BE2C (cell line): ENCODE data around the gene CIP2A.

ENCODE experiments used
- DNase-seq: peaks from one replicate; pipeline ENCODE4 v3.0.0-alpha.2; 2020
- H3K27me3 ChIP-seq: fragments of 250-450 bp; sonication (Bioruptor Pico); 2 replicates; pipeline ENCODE4 v1.5.1; 2020; ENCODE audit warnings: mild to moderate bottlenecking
- H3K36me3 ChIP-seq: fragments of 250-450 bp; sonication (Bioruptor Pico); 2 replicates; pipeline ENCODE4 v1.5.1; 2020; ENCODE audit warnings: mild to moderate bottlenecking
- H3K4me1 ChIP-seq: fragments of 250-450 bp; sonication (Bioruptor Pico); 2 replicates; pipeline ENCODE4 v1.5.1; 2020
- H3K4me3 ChIP-seq: 2 replicates; pipeline ENCODE4 v1.5.1; 2011; ENCODE audit warnings: low read depth, low read length
- H3K9me3 ChIP-seq: fragments of 250-450 bp; sonication (Bioruptor Pico); 2 replicates; pipeline ENCODE4 v1.5.1; 2020
- TF ChIP-seq, protein P1 (sequence below): IDR thresholded peaks from 2 replicates; pipeline ENCODE4 v1.5.1; 2012; ENCODE audit warnings: mild to moderate bottlenecking, low read depth, low read length

CIP2A gene

DNA sequence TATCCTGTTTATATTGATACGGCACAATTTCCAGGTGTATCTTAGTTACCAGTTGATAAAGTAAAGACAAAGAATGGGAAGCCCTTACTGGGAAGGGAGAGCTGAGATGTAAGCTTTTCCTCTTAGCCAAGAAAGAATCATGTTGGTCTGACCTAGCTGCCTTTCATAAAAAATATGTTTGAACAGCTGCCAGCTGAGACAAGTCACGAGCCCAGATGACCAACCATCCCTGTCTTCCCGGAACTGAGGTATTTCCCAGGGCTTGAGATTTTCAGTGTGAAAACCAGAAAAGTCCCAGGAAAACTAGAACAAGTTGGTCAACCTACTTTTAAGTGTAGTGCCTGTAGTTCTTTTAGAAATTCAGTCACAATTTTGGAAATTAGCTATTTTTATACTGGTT is 75.3 kb downstream of the CIP2A start:
- no peaks in the 10 kb centered on the region for H3K9me3 ChIP-seq
- no peaks in the 10 kb centered on the region for H3K36me3 ChIP-seq
- H3K4me1 ChIP-seq, result peaks cover 27% of the 10 kb centered on the region
- no peaks in the 10 kb centered on the region for H3K27me3 ChIP-seq
- no peak overlapping the region for H3K4me3 ChIP-seq
- TF ChIP-seq, protein P1, sequence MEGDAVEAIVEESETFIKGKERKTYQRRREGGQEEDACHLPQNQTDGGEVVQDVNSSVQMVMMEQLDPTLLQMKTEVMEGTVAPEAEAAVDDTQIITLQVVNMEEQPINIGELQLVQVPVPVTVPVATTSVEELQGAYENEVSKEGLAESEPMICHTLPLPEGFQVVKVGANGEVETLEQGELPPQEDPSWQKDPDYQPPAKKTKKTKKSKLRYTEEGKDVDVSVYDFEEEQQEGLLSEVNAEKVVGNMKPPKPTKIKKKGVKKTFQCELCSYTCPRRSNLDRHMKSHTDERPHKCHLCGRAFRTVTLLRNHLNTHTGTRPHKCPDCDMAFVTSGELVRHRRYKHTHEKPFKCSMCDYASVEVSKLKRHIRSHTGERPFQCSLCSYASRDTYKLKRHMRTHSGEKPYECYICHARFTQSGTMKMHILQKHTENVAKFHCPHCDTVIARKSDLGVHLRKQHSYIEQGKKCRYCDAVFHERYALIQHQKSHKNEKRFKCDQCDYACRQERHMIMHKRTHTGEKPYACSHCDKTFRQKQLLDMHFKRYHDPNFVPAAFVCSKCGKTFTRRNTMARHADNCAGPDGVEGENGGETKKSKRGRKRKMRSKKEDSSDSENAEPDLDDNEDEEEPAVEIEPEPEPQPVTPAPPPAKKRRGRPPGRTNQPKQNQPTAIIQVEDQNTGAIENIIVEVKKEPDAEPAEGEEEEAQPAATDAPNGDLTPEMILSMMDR, result no peak
- no peak for DNase-seq

GRCh38 chr3:108512671-108513070 is 76.6 kb downstream of the CIP2A start:
- no peak for DNase-seq
- H3K36me3 ChIP-seq, result no peaks in the 10 kb centered on the region
- peaks cover 39% of the 10 kb centered on the region for H3K4me1 ChIP-seq
- TF ChIP-seq, protein P1, result no peak
- no peak overlapping the region for H3K4me3 ChIP-seq
- H3K27me3 ChIP-seq, result no peaks in the 10 kb centered on the region
- no peaks in the 10 kb centered on the region for H3K9me3 ChIP-seq

- Histone ChIP-seq H3K36me3 (no peaks in the 10 kb centered on the region), H3K9me3 (no peaks in the 10 kb centered on the region), H3K4me3 (no peak overlapping the region), H3K4me1 (peaks cover 40% of the 10 kb centered on the region), H3K27me3 (no peaks in the 10 kb centered on the region)
- TF ChIP-seq, protein P1, result no peak
- DNase-seq, result no peak
Measured at GRCh38 chr3:108511490-108511889, 77.7 kb downstream of the CIP2A start.

GRCh38 chr3:108511055-108511454 is 78.2 kb downstream of the CIP2A start:
- Histone ChIP-seq H3K36me3 (no peaks in the 10 kb centered on the region), H3K4me1 (peaks cover 40% of the 10 kb centered on the region), H3K9me3 (no peaks in the 10 kb centered on the region), H3K27me3 (no peaks in the 10 kb centered on the region), H3K4me3 (no peak overlapping the region)
- DNase-seq, result no peak
- TF ChIP-seq, protein P1, result no peak

DNA sequence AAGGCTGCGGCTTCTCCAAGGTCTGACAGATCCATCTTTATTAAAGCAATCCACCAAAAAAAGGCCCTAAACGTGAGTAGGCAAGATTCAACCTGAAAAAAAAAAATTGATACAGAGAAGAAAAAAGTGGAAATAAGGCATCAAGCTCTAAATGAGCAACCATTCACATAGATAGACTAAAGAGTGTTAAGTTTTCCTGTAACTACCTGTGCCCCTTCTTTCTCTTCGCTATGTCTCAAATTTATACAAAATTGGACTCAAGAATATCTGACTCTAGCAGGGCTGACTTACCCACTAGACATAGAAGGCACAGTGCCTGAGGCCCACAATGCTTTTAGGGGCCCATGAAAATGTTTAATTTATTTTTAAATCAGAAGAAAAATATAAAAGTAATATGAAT is 78.7 kb downstream of the CIP2A start, which contains the start of gene MYH15:
Gene MYH15 (minus strand): TSS at position 101 of the 400 bp plus-strand sequence. CDS start 66 bp downstream, at position 35.
- DNase-seq, result no peak
- no peaks in the 10 kb centered on the region for H3K27me3 ChIP-seq
- TF ChIP-seq, protein P1, result no peak
- no peaks in the 10 kb centered on the region for H3K9me3 ChIP-seq
- peak within 1 kb of the TSS; percentile 3; the same call in 1 of the 2 replicates for H3K4me3 ChIP-seq
- H3K4me1 ChIP-seq, result peaks cover 40% of the 10 kb centered on the region
- H3K36me3 ChIP-seq, result no peaks in the 10 kb centered on the region

DNA sequence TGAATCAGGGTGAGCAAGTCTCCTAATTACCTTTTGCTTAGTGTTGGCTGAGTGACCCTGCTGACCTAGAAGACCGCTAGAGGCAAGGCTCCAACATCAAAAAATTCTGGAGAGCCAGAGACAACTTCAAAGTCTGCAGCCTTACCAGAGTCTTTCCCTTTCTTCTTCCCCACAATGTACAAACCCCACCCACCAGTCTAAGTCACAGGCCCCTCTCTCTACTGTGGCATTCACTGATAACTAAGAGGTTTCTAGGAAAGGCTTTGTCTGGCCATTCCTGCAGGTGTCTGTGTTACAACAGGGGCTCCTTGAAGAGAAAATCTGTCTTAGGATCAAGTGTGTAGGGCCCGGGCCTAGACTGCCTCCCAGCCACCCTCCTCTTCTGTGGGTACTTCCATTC is 79.4 kb downstream of the CIP2A start:
- Histone ChIP-seq H3K9me3 (no peaks in the 10 kb centered on the region), H3K27me3 (no peaks in the 10 kb centered on the region), H3K36me3 (no peaks in the 10 kb centered on the region), H3K4me3 (peak overlapping the region; percentile 3; the same call in 1 of the 2 replicates), H3K4me1 (peaks cover 40% of the 10 kb centered on the region)
- TF ChIP-seq, protein P1, result no peak
- DNase-seq, result peak; percentile 20
